Caco-2 (cell line): Measurements from ENCODE around the gene CCNL2. TPM values are rescaled to one million over a fixed set of nuclear protein-coding genes. Genes with fewer than 3 reads are reported as not detected.

Experiments used
- BruUV-seq: library from RNA; stranded (reverse); fragments of 400-500 nt; replicated peaks from 2 replicates; lab custom pipeline; 2021; lab: Mats Ljungman, UMichigan
- CTCF ChIA-PET: fragments of 300-600 bp; sonication (Branson Sonifier 250); formaldehyde crosslinking; loops from one replicate; lab custom pipeline; 2022; ENCODE audit warnings: antibody characterized with exemption; lab: Charles Lee
- POLR2A ChIA-PET: fragments of 300-600 bp; sonication (Branson Sonifier 250); formaldehyde crosslinking; loops from one replicate; lab custom pipeline; 2022; ENCODE audit warnings: antibody characterized with exemption; lab: Charles Lee
- DNase-seq, 2 experiments: peaks; one replicate each; pipeline versions ENCODE4 v3.0.0 to v3.0.0-alpha.2; 2020 to 2022
- H3K27me3 ChIP-seq: replicated peaks from 2 replicates; pipeline ENCODE4 v1.6.0; 2011; ENCODE audit warnings: low read length; ENCODE audit not compliant: control insufficient read depth, insufficient read depth
- H3K36me3 ChIP-seq: 2 replicates; pipeline ENCODE4 v1.5.1; 2011; ENCODE audit warnings: low read length; ENCODE audit not compliant: control insufficient read depth, insufficient read depth
- H3K4me1 ChIP-seq: fragments of 250-450 bp; sonication (Bioruptor Pico); 2 replicates; pipeline ENCODE4 v1.5.1; 2020; ENCODE audit warnings: mild to moderate bottlenecking
- H3K4me3 ChIP-seq: 2 replicates; pipeline ENCODE4 v1.5.1; 2011; ENCODE audit warnings: low read depth, mild to moderate bottlenecking, control low read depth, low read length
- H3K9me3 ChIP-seq: fragments of 250-450 bp; sonication (Bioruptor Pico); 2 replicates; pipeline ENCODE4 v1.5.1; 2020; ENCODE audit warnings: mild to moderate bottlenecking, moderate library complexity
- H3K27ac Mint-ChIP-seq: one replicate; pipeline ENCODE4 v1.8.0; 2022; ENCODE audit warnings: mixed read lengths; ENCODE audit not compliant: unreplicated experiment
- H3K27me3 Mint-ChIP-seq: one replicate; pipeline ENCODE4 v1.8.0; 2022; ENCODE audit warnings: mixed read lengths; ENCODE audit not compliant: insufficient read depth, unreplicated experiment
- H3K36me3 Mint-ChIP-seq: one replicate; pipeline ENCODE4 v1.8.0; 2022; ENCODE audit warnings: mild to moderate bottlenecking, mixed read lengths; ENCODE audit not compliant: insufficient read depth, unreplicated experiment
- H3K4me1 Mint-ChIP-seq: one replicate; pipeline ENCODE4 v1.8.0; 2022; ENCODE audit warnings: low read depth, mixed read lengths; ENCODE audit not compliant: unreplicated experiment
- H3K4me3 Mint-ChIP-seq: one replicate; pipeline ENCODE4 v1.8.0; 2022; ENCODE audit warnings: mild to moderate bottlenecking, moderate library complexity, mixed read lengths; ENCODE audit not compliant: unreplicated experiment
- H3K9me3 Mint-ChIP-seq: one replicate; pipeline ENCODE4 v1.8.0; 2022; ENCODE audit warnings: mixed read lengths; ENCODE audit not compliant: unreplicated experiment
- intact Hi-C: fragments of 100-400 bp; cut with micrococcal nuclease; formaldehyde crosslinking; loops from one replicate; pipeline ENCODE4 v1.10.0; 2022; ENCODE audit not compliant: unreplicated experiment
- total RNA-seq: library from RNA; stranded (reverse); gene quantifications from 2 replicates; pipeline ENCODE4 v1.2.3, GENCODE V29; 2022
- TF ChIP-seq, protein P1 (sequence below), 2 experiments: fragments of 200-600 bp in 1 of 2; IDR thresholded peaks; 1 replicate in 1 of 2; 2 replicates in 1 of 2; pipeline versions ENCODE4 v1.5.1 to v1.8.0; 2011 to 2022; ENCODE audit warnings: antibody characterized with exemption in 1 of 2, control low read depth in 1 of 2, inconsistent platforms in 1 of 2, low read depth in 1 of 2, low read length in 1 of 2, mild to moderate bottlenecking in 1 of 2, moderate library complexity in 1 of 2; ENCODE audit not compliant: insufficient read depth in 1 of 2, severe bottlenecking in 1 of 2, unreplicated experiment in 1 of 2

The CCNL2 gene
- total RNA-seq, 1 experiment from 2014 or later = 147 TPM

- Histone ChIP-seq H3K4me1 (peaks cover 63% of the 10 kb centered on the region), H3K9me3 (no peaks in the 10 kb centered on the region), H3K4me3 (peak within 1 kb of the TSS; percentile 70), H3K36me3 (no peaks in the 10 kb centered on the region), H3K27me3 (no peaks in the 10 kb centered on the region)
- Mint-ChIP-seq H3K27me3 (no peaks in the 10 kb centered on the region), H3K4me3 (peak within 1 kb of the TSS; percentile 74), H3K9me3 (no peaks in the 10 kb centered on the region), H3K36me3 (peaks cover 8% of the 10 kb centered on the region), H3K27ac (peak within 1 kb of the TSS; percentile 64), H3K4me1 (no peaks in the 10 kb centered on the region)
- CTCF ChIA-PET = no interaction called here
- TF ChIP-seq, protein P1, sequence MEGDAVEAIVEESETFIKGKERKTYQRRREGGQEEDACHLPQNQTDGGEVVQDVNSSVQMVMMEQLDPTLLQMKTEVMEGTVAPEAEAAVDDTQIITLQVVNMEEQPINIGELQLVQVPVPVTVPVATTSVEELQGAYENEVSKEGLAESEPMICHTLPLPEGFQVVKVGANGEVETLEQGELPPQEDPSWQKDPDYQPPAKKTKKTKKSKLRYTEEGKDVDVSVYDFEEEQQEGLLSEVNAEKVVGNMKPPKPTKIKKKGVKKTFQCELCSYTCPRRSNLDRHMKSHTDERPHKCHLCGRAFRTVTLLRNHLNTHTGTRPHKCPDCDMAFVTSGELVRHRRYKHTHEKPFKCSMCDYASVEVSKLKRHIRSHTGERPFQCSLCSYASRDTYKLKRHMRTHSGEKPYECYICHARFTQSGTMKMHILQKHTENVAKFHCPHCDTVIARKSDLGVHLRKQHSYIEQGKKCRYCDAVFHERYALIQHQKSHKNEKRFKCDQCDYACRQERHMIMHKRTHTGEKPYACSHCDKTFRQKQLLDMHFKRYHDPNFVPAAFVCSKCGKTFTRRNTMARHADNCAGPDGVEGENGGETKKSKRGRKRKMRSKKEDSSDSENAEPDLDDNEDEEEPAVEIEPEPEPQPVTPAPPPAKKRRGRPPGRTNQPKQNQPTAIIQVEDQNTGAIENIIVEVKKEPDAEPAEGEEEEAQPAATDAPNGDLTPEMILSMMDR (IDR thresholded peaks at IDR 0.05; ENCODE audit: insufficient read depth in 1 of 2, low read depth in 1 of 2, low read length in 1 of 2, severe bottlenecking in 1 of 2, unreplicated experiment in 1 of 2) = no peak
- POLR2A ChIA-PET = interaction anchor here (0.6 kb wide), 1 partner anchor 36 kb away, joined by 4 read pairs; the partner anchor contains the start of gene CCNL2
- BruUV-seq = no TSS peak
- peak; percentile 58 to 87 for DNase-seq
- intact Hi-C loops = no loop called here
Measured at GRCh38 chr1:1435106-1435903, 36.2 kb upstream of the CCNL2 start, which contains the start of gene VWA1. Gene VWA1, plus strand, starts transcription at chr1:1435690. Its CDS starts 59 bp downstream, at chr1:1435749.

- intact Hi-C loops = loop anchor here (5.0 kb wide), 1 partner anchor 37 kb away; the partner anchor contains the start of gene CCNL2
- Mint-ChIP-seq H3K27ac (peak overlapping the region; percentile 64), H3K4me1 (peaks cover 3% of the 10 kb centered on the region), H3K4me3 (peak overlapping the region; percentile 74), H3K27me3 (no peaks in the 10 kb centered on the region), H3K36me3 (peaks cover 8% of the 10 kb centered on the region), H3K9me3 (no peaks in the 10 kb centered on the region)
- H3K27me3 ChIP-seq = no peaks in the 10 kb centered on the region
- POLR2A ChIA-PET = no interaction called here
- peak overlapping the region; percentile 70 for H3K4me3 ChIP-seq
- BruUV-seq = no TSS peak
- H3K4me1 ChIP-seq = peaks cover 69% of the 10 kb centered on the region
- DNase-seq = no peak
- CTCF ChIA-PET = no interaction called here
- H3K9me3 ChIP-seq = no peaks in the 10 kb centered on the region
- H3K36me3 ChIP-seq = no peaks in the 10 kb centered on the region
- TF ChIP-seq, protein P1 (IDR thresholded peaks at IDR 0.05; ENCODE audit: insufficient read depth in 1 of 2, low read depth in 1 of 2, low read length in 1 of 2, severe bottlenecking in 1 of 2, unreplicated experiment in 1 of 2) = no peak
Measured at GRCh38 chr1:1434824-1435105, 35.6 kb upstream of the CCNL2 start.

GRCh38 chr1:1434131-1434823 lies 35.1 kb upstream of the CCNL2 start:
- Mint-ChIP-seq H3K27me3 (no peaks in the 10 kb centered on the region), H3K4me3 (no peak overlapping the region), H3K36me3 (peaks cover 8% of the 10 kb centered on the region), H3K9me3 (no peaks in the 10 kb centered on the region), H3K27ac (peak overlapping the region; percentile 89), H3K4me1 (peaks cover 5% of the 10 kb centered on the region)
- intact Hi-C loops = loop anchor here (5.0 kb wide), 1 partner anchor 37 kb away; the partner anchor contains the start of gene CCNL2
- Histone ChIP-seq H3K9me3 (no peaks in the 10 kb centered on the region), H3K4me1 (peaks cover 74% of the 10 kb centered on the region), H3K36me3 (no peaks in the 10 kb centered on the region), H3K4me3 (no peak overlapping the region), H3K27me3 (no peaks in the 10 kb centered on the region)
- DNase-seq = no peak
- CTCF ChIA-PET = no interaction called here
- BruUV-seq = no TSS peak
- POLR2A ChIA-PET = no interaction called here
- TF ChIP-seq, protein P1 (IDR thresholded peaks at IDR 0.05; ENCODE audit: insufficient read depth in 1 of 2, low read depth in 1 of 2, low read length in 1 of 2, severe bottlenecking in 1 of 2, unreplicated experiment in 1 of 2) = no peak
